ENCODE data around the gene IRAG1. TPM values are rescaled to one million over a fixed set of nuclear protein-coding genes. Genes with fewer than 3 reads are reported as not detected.

Gene IRAG1, protein sequence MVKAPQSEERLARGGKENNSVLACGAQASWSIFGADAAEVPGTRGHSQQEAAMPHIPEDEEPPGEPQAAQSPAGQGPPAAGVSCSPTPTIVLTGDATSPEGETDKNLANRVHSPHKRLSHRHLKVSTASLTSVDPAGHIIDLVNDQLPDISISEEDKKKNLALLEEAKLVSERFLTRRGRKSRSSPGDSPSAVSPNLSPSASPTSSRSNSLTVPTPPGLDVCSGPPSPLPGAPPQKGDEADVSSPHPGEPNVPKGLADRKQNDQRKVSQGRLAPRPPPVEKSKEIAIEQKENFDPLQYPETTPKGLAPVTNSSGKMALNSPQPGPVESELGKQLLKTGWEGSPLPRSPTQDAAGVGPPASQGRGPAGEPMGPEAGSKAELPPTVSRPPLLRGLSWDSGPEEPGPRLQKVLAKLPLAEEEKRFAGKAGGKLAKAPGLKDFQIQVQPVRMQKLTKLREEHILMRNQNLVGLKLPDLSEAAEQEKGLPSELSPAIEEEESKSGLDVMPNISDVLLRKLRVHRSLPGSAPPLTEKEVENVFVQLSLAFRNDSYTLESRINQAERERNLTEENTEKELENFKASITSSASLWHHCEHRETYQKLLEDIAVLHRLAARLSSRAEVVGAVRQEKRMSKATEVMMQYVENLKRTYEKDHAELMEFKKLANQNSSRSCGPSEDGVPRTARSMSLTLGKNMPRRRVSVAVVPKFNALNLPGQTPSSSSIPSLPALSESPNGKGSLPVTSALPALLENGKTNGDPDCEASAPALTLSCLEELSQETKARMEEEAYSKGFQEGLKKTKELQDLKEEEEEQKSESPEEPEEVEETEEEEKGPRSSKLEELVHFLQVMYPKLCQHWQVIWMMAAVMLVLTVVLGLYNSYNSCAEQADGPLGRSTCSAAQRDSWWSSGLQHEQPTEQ
- total RNA-seq = 14.4 and 22.9 TPM in 2 replicates

DNA sequence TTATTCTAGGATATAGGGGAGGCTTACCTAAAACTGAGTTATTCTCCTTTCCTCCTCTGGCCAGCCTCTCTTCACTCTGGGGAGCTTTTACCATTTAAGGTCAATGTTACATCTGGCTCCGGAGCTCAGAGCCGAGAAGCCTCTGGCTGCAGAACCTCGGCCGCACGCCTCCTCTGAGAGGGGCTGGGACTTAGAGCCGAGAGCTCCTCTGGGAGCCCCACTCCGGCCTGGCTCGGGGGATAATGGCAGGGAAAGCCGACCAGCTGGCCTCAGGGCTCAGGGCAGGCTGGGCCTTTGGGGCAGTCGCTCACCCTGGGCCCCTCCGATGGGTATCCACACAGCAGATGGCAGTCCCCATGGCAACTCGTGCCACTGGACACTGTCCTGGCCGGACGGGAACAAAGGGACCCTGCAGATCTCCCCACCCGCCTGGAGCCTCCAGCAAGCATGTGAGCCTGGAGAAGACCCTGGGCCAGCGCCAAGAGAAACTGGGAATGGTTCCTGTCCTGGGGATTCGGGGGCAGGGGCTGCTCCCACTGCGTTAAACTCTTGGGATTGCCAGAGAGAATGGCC, at the start of gene IRAG1:
Gene IRAG1, minus strand, starts transcription at position 247 of the 573 bp plus-strand sequence. Its CDS starts 153 bp downstream, at position 94.

Other genes starting within 250 kb of the IRAG1 start
- gene AMPD3, start 238.5 kb downstream of the IRAG1 start, total RNA-seq = 5.2 and 6.5 TPM in 2 replicates
- gene RNF141, start 152.6 kb downstream of the IRAG1 start, total RNA-seq = 31.1 and 35.8 TPM in 2 replicates
- under 0.01 and 0.09 TPM in 2 replicates for gene LYVE1, start 125.1 kb downstream of the IRAG1 start, total RNA-seq
- 19.5 and 26.8 TPM in 2 replicates for gene CTR9, start 57.5 kb upstream of the IRAG1 start, total RNA-seq
- gene EIF4G2, start 115.2 kb upstream of the IRAG1 start, total RNA-seq = 560 and 655 TPM in 2 replicates
- 12.8 TPM in 2 replicates for gene ZBED5, start 164.3 kb upstream of the IRAG1 start, total RNA-seq